AG20443 (cell line): ENCODE results near the gene GALNT13.

Source experiments
- DNase-seq: peaks from one replicate; pipeline ENCODE4 v3.0.0; 2012; ENCODE audit warnings: low spot score, mixed read lengths

GALNT13 gene

GRCh38 chr2:153944800-153945199, 73.1 kb downstream of the GALNT13 start:
- no peak for DNase-seq

GRCh38 chr2:153946036-153946435, 74.3 kb downstream of the GALNT13 start:
- DNase-seq: no peak

DNA sequence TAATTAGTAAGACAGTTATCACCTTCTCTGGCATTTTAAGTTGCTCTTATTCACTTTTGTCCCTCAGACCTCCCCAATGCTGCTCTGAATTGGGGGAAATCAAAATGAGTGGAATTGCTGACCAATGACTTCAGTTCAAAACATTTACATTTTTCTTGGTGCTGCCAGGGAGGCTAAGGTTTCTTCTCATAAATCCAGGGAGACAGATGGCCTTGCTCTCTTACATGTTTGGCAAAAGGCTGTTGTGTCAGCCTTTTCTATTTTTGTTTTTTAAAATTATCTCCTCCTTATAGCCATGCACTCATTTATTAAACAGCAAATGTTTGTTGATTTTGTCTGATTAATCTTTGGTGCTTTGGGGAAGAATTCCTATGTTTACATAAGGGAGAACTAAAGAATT, 82.0 kb downstream of the GALNT13 start:
- DNase-seq: no peak

GRCh38 chr2:153963256-153963655, 91.5 kb downstream of the GALNT13 start:
- no peak for DNase-seq

DNA sequence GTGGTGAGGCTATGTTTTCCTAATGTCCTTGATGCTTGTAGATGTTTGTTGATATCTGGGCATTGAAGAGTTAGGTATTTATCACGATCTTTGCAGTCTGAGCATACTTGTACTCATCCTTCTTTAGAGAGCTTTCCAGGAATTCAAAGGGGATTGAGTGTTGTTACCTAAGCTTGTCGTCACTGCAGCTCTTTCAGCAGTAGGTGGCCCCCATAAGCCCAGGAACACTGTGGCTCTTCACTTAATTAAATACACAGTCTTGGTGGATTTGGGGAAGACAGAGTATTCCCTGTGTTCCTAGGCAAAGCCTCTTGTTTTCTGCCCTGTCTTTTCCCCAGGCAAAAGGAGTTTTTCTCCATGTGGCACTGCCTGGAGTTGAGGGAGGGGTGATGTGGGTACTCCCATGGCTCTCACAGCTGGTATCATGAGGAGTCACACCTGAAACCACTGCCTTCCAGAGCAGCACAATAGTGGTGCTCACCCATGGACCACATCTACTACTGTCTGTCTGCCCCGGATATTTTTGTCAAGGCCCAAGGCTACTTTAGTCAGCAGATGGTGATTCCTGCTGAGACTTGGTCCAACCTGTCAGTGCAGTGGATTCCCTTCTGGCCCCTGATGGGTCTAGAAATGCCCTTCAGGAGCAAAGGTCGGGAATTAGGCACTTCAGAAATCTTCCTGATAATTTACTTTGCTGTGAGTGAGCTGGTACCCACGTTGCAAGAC, 95.7 kb downstream of the GALNT13 start:
- DNase-seq: no peak

DNA sequence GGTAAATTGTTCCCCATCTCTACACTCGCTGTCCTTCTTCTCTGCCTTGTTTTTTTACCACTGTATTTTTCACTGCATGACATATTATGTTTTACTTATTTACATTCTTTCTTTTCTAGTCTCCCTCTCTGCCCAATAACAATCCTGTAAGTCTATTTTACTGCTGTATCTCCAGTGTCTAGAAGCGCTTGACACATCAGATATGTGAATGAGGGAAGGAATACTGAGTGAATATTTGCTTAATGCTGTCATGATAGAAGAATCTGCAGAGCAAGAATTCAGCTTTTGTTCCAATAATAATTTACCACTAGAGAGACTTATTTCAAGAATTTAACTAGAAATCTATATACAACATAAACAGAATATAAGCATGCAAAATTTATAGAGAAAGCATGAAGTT, 99.5 kb downstream of the GALNT13 start:
- DNase-seq: no peak

DNA sequence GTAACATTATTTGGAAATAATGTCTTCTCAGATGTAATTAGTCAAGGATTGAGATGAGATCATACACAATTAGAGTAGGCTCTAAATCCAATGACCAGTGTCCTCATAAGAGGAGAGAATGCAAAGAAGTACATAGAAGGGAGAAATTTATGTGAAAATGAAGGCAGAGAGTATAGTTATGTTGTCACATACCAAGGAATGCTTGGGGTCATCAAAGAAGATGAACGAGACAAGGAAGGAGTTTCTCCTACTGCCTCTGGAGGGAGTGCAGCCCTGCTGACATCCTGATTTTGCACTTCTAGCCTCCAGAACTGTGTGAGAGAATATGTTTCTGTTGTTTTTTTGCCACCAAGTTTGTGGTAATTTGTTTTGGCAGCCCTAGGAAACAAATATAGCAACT, 100.1 kb downstream of the GALNT13 start:
- DNase-seq: no peak

GRCh38 chr2:153972412-153972811, 100.7 kb downstream of the GALNT13 start:
- no peak for DNase-seq

GRCh38 chr2:153986488-153987229, 114.9 kb downstream of the GALNT13 start:
- DNase-seq: no peak

DNA sequence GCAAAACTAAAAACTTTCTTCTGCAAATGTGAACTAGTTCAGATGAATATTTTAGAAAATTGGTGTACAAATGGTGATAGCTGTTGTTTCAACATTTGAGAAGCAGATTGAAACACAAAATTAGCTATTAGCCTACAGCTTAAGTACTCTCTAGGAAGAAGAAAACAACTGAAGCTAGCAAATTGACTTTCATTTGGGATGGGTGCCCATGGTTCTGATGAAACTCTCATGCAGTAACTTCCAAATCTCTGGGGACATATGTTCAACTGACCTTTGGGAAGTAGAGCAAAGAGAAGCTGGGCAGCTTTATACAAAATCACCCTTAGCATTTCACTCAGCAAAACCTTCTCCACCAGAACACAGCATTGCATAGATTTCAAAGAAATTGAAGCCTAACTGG, 119.0 kb downstream of the GALNT13 start:
- DNase-seq: no peak

DNA sequence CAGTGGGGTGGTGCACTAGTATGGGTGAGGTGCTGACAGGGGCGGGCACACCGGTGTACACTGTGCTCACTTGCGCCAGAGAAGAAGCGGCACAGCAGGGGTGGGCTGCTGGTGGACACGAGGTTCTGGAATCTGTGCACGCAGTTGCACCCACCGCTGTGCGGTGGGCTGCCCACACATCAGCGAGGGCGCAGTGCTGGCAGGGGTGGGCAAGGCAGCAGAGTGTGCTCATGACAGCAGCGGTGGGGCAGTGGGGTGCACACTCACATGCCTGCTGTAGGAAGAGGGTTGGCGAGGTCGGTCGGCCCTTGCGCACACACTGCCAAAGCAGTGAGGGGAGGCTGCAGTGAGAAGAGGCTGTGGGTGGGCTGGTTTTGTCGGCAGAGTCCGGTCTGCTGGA, 141.8 kb downstream of the GALNT13 start:
- DNase-seq: no peak

GRCh38 chr2:154015233-154015632, 143.5 kb downstream of the GALNT13 start:
- no peak for DNase-seq

DNA sequence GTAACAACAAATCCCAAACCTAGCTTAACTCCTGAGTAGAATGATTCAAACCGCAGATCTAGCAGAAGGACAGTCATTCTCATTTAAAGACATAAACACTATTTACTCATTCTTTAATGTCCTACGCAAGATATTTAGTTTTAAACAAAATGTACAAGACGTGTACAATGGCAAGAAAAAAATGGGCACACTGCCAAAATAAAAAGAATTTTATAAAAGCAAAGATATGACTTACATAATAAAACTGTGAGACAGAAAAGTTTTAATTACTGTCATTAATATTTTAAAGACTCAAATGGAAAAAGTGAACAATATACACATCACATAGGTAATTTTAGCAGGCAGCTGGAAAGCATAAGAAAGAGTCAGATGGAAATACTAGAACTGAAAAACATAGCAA, 157.8 kb downstream of the GALNT13 start:
- no peak for DNase-seq

- no peak for DNase-seq
Measured at GRCh38 chr2:154032220-154032619, 160.5 kb downstream of the GALNT13 start.

- no peak for DNase-seq
Measured at GRCh38 chr2:154046493-154046892, 174.8 kb downstream of the GALNT13 start.

- no peak for DNase-seq
Measured at GRCh38 chr2:154048905-154049304, 177.2 kb downstream of the GALNT13 start.

DNA sequence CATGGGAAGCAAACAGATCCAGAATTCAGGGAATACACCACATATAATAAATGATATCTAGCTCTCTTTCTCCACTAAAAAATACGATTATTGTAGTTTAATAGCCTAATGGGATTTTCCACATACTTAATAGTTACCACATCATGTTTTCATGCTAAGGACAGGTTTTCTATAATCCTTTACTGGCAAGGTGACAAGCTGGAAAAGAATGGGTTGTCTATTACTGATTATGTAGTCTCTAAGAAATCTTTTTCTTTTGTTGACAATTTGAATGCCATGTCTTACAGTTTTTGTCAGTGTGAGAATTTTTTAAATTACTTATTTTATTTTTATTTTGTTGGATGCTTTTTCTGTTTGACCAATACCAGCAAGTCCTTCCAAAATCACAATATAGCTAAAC, 177.8 kb downstream of the GALNT13 start:
- DNase-seq: no peak

DNA sequence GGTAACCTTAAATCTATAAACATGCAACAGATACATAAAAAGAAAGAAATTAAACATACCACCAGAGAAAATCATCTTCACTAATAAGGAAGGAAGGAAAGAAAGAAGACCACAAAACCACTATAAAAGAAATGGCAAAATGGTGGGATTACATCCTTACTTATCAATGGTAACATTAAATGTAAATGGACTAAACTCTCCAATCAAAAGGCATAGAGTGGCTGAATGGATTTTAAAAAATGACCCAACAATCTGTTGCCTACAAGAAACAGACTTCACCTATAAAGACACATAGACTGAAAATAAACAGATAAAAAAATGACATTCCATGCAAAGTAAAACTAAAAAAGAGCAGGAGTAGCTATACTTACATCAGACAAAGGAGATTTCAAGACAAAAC, 195.4 kb downstream of the GALNT13 start:
- no peak for DNase-seq

GRCh38 chr2:154078926-154079325, 207.2 kb downstream of the GALNT13 start:
- DNase-seq: no peak

- no peak for DNase-seq
Measured at GRCh38 chr2:154092571-154092970, 220.8 kb downstream of the GALNT13 start.

GRCh38 chr2:154093856-154094255, 222.1 kb downstream of the GALNT13 start:
- DNase-seq: no peak

DNA sequence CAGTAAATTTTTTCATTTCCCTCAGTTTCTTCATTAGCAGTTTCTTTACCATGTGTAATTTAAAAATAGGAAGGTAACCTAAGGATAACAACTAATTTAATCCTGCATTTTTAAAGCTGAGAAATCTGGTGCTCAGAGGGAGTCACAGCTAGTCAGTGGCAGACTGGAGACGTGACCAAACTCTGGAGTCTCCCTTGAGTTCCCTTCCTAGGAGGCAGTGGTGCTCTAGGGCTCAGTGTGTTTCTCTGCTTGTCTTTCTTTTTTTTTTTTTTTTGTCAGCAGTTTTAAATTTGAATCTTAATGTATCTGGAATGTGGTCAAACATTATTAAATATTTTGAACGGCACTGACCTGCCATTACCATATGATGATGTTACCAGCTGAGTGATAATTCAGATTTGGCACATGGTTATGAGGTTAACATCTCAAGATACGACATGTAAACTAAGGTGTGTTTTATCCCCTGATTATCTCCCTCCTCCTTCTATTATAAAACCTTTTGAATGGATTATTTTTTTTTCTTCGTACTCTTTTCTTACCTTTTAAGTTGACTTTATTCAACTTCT, 226.2 kb downstream of the GALNT13 start:
- no peak for DNase-seq

- no peak for DNase-seq
Measured at GRCh38 chr2:154120706-154121105, 249.0 kb downstream of the GALNT13 start.
